ENCODE data around the gene RELCH.

Gene RELCH

DNA sequence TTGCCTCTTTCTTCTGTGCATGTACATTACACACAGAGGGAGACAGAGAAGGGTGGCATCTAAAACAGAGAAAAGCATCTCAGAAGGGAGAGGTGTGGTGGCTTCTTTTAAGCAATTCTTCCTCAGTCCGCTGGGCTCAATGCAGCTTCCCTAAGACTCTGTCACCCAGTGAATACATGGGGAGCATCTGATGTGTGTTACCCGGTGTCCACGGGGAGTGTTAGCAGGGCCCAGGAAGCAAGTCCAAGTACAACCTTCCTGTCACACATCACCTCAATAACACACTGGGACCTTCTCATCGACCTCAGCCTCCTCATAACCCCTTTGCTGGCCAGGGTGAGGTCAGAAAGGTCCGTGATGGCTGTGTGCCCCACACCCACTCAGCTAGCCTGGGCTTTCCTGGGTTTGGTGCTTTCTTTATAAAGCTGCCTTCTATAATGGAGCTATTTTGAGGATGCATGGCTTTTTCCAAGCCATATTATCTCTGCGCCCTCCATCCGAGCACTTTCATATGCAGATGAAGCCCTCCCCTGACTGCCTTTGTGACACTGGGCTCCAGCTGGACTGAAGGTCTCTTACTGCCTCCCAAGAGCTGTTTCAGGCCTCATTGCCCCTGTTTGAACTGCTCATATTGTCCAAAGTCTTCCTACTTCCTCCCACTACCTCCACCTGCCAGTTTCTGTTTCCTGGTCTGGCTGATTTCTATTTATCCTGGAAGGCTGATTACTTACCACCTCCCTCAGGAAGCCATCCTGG, 159.5 kb downstream of the RELCH start:
- H3K9ac ChIP-seq (ENCODE audit: insufficient read length), result no peak overlapping the region

DNA sequence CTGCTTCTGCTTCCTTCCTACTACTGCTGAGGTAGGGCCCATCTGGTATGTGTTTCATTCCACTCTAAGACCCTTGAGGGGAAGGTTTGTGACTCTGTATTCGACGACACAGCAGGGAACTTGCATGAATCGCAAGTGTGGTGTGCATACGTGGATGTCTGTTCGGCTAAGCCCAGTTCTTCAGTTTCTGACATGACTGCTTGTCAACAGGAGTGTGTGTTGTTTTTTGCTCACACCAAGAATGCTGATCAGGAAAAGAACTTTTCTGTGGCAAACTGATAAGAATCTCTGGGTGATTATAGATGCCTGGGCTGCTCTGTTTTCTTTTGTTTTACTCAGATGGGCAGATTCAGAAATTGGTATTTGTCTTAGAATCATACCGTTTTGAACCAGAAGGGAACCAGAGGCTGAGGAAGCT, 160.0 kb downstream of the RELCH start:
- Histone ChIP-seq H3K9me3 (ENCODE audit: low read depth, low read length) (no peaks in the 10 kb centered on the region), H3K27ac (no peak overlapping the region), H3K36me3 (ENCODE audit: insufficient read depth, low read length) (no peaks in the 10 kb centered on the region), H3K9ac (ENCODE audit: insufficient read length) (no peak overlapping the region), H3K4me3 (no peak overlapping the region)
- TF ChIP-seq POLR2AphosphoS5 (IDR thresholded peaks at IDR 0.05; ENCODE audit: borderline replicate concordance, low read depth, low read length), result no peak
- no peak for TF ChIP-seq EZH2 (IDR thresholded peaks at IDR 0.05)
- TF ChIP-seq FOXP2 (optimal IDR thresholded peaks at IDR 0.05; ENCODE audit: control extremely low read depth, extremely low read length, insufficient read depth), result no peak
- no peak for DNase-seq (ENCODE audit: low read depth, low spot score)

More for the DNA sequence above, 159.5 kb downstream of the RELCH start:
- TF ChIP-seq EZH2 (IDR thresholded peaks at IDR 0.05) (no peak), POLR2AphosphoS5 (IDR thresholded peaks at IDR 0.05; ENCODE audit: borderline replicate concordance, low read depth, low read length) (no peak), FOXP2 (optimal IDR thresholded peaks at IDR 0.05; ENCODE audit: control extremely low read depth, extremely low read length, insufficient read depth) (no peak)
- H3K27ac ChIP-seq, result no peak overlapping the region
- no peak overlapping the region for H3K4me3 ChIP-seq
- H3K36me3 ChIP-seq (ENCODE audit: insufficient read depth, low read length), result no peaks in the 10 kb centered on the region
- no peak for DNase-seq (ENCODE audit: low read depth, low spot score)
- no peaks in the 10 kb centered on the region for H3K9me3 ChIP-seq (ENCODE audit: low read depth, low read length)

DNA sequence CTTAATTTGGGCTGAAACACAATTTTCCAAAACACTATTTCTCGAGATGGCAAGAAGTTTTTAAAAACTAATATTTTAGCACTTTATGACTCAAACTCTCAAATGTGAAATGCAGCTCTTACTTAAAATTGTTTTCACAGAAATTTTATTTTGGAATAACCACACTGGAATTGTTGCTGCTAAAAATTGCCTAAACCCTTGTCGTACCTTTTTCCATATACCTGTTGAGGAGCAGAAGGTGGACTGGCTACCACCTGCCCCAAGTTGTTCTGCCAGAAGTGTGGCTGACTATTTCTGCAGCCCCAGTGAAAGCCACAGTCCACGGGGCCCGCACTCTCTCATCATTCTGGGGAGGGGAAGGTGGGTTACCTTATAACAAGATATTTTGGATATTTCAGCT, 161.4 kb downstream of the RELCH start:
- TF ChIP-seq EZH2 (IDR thresholded peaks at IDR 0.05), result no peak
- TF ChIP-seq FOXP2 (optimal IDR thresholded peaks at IDR 0.05; ENCODE audit: control extremely low read depth, extremely low read length, insufficient read depth), result no peak
- no peak for TF ChIP-seq POLR2AphosphoS5 (IDR thresholded peaks at IDR 0.05; ENCODE audit: borderline replicate concordance, low read depth, low read length)

DNA sequence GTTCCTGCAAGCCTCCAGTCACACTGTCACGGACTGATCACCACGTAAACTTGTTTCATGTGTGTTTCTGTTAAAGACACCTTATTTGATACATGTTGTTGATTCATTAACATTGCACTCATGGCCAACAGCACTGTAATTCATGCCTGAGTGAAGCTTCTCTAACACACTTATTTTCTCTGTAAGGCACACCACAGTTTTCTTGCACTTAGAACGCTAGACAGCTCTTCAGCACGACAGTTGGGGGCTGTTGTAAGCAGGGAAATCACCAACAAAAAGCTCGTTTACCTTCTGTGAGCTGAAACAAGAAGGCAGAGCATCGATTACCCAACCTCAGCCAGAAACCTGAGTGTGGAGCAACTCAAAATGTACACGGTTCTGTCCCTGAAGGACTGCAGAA, 166.1 kb downstream of the RELCH start:
- Histone ChIP-seq H3K4me3 (no peak overlapping the region), H3K9me3 (ENCODE audit: low read depth, low read length) (no peaks in the 10 kb centered on the region), H3K9ac (ENCODE audit: insufficient read length) (no peak overlapping the region), H3K36me3 (ENCODE audit: insufficient read depth, low read length) (no peaks in the 10 kb centered on the region), H3K27ac (no peak overlapping the region)
- no peak for DNase-seq (ENCODE audit: low read depth, low spot score)
- TF ChIP-seq POLR2AphosphoS5 (IDR thresholded peaks at IDR 0.05; ENCODE audit: borderline replicate concordance, low read depth, low read length) (no peak), EZH2 (IDR thresholded peaks at IDR 0.05) (no peak), FOXP2 (optimal IDR thresholded peaks at IDR 0.05; ENCODE audit: control extremely low read depth, extremely low read length, insufficient read depth) (no peak)

More for the DNA sequence above, 161.4 kb downstream of the RELCH start:
- no peak for DNase-seq (ENCODE audit: low read depth, low spot score)
- Histone ChIP-seq H3K36me3 (ENCODE audit: insufficient read depth, low read length) (no peaks in the 10 kb centered on the region), H3K9ac (ENCODE audit: insufficient read length) (no peak overlapping the region), H3K4me3 (no peak overlapping the region), H3K9me3 (ENCODE audit: low read depth, low read length) (no peaks in the 10 kb centered on the region), H3K27ac (no peak overlapping the region)

DNA sequence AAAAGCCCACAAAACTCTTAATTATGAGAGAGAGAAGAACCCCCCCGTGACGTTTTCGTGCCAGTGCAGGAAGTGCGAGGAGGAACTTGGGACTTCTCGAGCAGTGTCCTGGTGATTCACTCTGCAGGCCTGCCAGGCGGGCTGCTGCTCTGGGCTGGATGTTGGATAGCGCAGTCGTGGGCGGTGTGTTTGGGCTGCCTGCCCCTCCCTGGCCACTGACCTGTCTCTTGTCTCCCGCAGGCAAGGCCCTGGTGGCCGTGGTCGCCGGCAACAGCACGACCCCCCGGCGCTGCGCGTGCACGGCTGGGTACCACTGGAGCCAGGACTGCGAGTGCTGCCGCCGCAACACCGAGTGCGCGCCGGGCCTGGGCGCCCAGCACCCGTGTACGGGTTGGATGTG, 167.1 kb downstream of the RELCH start:
- no peak overlapping the region for H3K9ac ChIP-seq (ENCODE audit: insufficient read length)

DNA sequence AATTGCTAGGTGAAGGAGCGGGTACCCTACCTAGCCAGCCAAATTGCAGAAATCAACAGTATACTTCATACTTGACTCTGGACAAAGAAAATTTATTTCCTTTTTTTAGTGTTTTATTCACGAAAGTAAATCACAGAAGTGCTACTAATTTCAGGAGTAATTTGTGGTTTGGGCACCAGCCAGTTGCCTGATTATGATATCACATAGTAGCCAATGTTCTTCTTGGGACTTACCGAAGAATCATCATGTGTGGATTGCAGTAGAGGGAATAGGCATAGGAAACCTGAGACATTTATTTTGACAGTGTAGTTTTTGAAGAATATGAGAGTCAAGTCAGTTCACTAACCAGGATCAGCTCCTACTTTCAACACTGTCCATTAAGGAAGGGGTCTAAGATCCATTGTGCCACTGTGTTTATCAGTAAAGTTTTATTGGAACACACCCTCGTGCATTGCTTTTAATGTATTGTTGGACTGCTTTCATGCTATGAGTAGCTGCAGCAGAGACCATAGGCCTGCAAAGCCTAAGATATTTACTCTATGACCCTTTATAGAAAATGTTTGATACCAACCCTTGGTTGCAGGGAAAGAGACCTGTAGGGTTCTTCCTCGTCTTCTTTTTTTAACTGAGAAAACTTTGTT, 170.1 kb downstream of the RELCH start:
- Histone ChIP-seq H3K36me3 (ENCODE audit: insufficient read depth, low read length) (no peaks in the 10 kb centered on the region), H3K4me3 (no peak overlapping the region), H3K9me3 (ENCODE audit: low read depth, low read length) (no peaks in the 10 kb centered on the region), H3K27ac (no peak overlapping the region), H3K9ac (ENCODE audit: insufficient read length) (no peak overlapping the region)
- TF ChIP-seq FOXP2 (optimal IDR thresholded peaks at IDR 0.05; ENCODE audit: control extremely low read depth, extremely low read length, insufficient read depth), result no peak
- TF ChIP-seq EZH2 (IDR thresholded peaks at IDR 0.05), result no peak
- TF ChIP-seq POLR2AphosphoS5 (IDR thresholded peaks at IDR 0.05; ENCODE audit: borderline replicate concordance, low read depth, low read length), result no peak
- no peak for DNase-seq (ENCODE audit: low read depth, low spot score)

More for the DNA sequence above, 167.1 kb downstream of the RELCH start:
- DNase-seq (ENCODE audit: low read depth, low spot score), result no peak
- Histone ChIP-seq H3K36me3 (ENCODE audit: insufficient read depth, low read length) (no peaks in the 10 kb centered on the region), H3K27ac (no peak overlapping the region), H3K9me3 (ENCODE audit: low read depth, low read length) (no peaks in the 10 kb centered on the region), H3K4me3 (no peak overlapping the region)
- TF ChIP-seq EZH2 (IDR thresholded peaks at IDR 0.05) (no peak), FOXP2 (optimal IDR thresholded peaks at IDR 0.05; ENCODE audit: control extremely low read depth, extremely low read length, insufficient read depth) (no peak), POLR2AphosphoS5 (IDR thresholded peaks at IDR 0.05; ENCODE audit: borderline replicate concordance, low read depth, low read length) (no peak)

All from SK-N-MC (cell line).